Smooth muscle cell (in vitro differentiated cells): Measurements from ENCODE around the gene KIRREL3. TPM values are rescaled to one million over a fixed set of nuclear protein-coding genes. Genes with fewer than 3 reads are reported as not detected.

Source experiments
- DNase-seq: peaks from one replicate; lab custom pipeline; 2025; ENCODE audit not compliant: unreplicated experiment; lab: John Stamatoyannopoulos, UW
- H2AFZ ChIP-seq: fragments of 200-600 bp; sonication (generic); 2 replicates; pipeline ENCODE4 v1.6.0; 2016; ENCODE audit warnings: antibody characterized with exemption, low read depth, mild to moderate bottlenecking
- H3F3A ChIP-seq: fragments of 200-600 bp; sonication (generic); 2 replicates; pipeline ENCODE4 v1.6.0; 2017; ENCODE audit warnings: antibody characterized with exemption, low read depth
- H3K27ac ChIP-seq: fragments of 200-600 bp; sonication (generic); 2 replicates; pipeline ENCODE4 v1.5.1; 2016; ENCODE audit warnings: low read depth, mild to moderate bottlenecking
- H3K27me3 ChIP-seq: fragments of 200-600 bp; sonication (generic); 2 replicates; pipeline ENCODE4 v1.6.1; 2016; ENCODE audit warnings: low read depth, mild to moderate bottlenecking
- H3K36me3 ChIP-seq: fragments of 200-600 bp; sonication (generic); 2 replicates; pipeline ENCODE4 v1.5.1; 2016; ENCODE audit warnings: low read depth
- H3K4me1 ChIP-seq: fragments of 200-600 bp; sonication (generic); 2 replicates; pipeline ENCODE4 v1.5.1; 2016; ENCODE audit warnings: low read depth
- H3K4me2 ChIP-seq: fragments of 200-600 bp; sonication (generic); 2 replicates; pipeline ENCODE4 v1.6.0; 2016; ENCODE audit warnings: mild to moderate bottlenecking
- H3K4me3 ChIP-seq: fragments of 200-600 bp; sonication (generic); 2 replicates; pipeline ENCODE4 v1.5.1; 2016; ENCODE audit warnings: mild to moderate bottlenecking
- H3K79me2 ChIP-seq: fragments of 200-600 bp; sonication (generic); 2 replicates; pipeline ENCODE4 v1.6.0; 2016; ENCODE audit warnings: low read depth, mild to moderate bottlenecking
- H3K9ac ChIP-seq: fragments of 200-600 bp; sonication (generic); 2 replicates; pipeline ENCODE4 v1.6.0; 2016; ENCODE audit warnings: low read depth
- H3K9me3 ChIP-seq: fragments of 200-600 bp; sonication (generic); replicated peaks from 2 replicates; pipeline ENCODE4 v1.5.1; 2016; ENCODE audit warnings: low read depth
- H4K20me1 ChIP-seq: fragments of 200-600 bp; sonication (generic); 2 replicates; pipeline ENCODE4 v1.6.0; 2016; ENCODE audit warnings: low read depth
- WGBS: methylation state at CpG from one replicate; pipeline ENCODE4 v1.1.7; 2016; ENCODE audit warnings: low lambda C conversion rate; 5-methylcytosine and 5-hydroxymethylcytosine counted together
- polyA plus RNA-seq: library from polyadenylated mRNA; unstranded; fragments of >200 nt; fragmentation: Nextera tagmentation; extraction: Ambion mirVana; gene quantifications from 2 replicates; pipeline ENCODE4 v1.2.1, GENCODE V29; 2016
- total RNA-seq: library from RNA; depleted of rRNA; stranded (reverse); fragments of >200 nt; gene quantifications from 2 replicates; pipeline ENCODE4 v1.2.3, GENCODE V29; 2014
- TF ChIP-seq, protein P1 (sequence below): fragments of 200-600 bp; sonication (generic); IDR thresholded peaks from 2 replicates; pipeline ENCODE4 v1.5.1; 2017; ENCODE audit warnings: borderline replicate concordance, mild to moderate bottlenecking, antibody characterized with exemption; ENCODE audit not compliant: insufficient read depth, poor library complexity, severe bottlenecking

Gene KIRREL3
- total and polyA plus RNA-seq, 2 experiments from 2014 or later, result 1.2 TPM; not detected in 1

DNA sequence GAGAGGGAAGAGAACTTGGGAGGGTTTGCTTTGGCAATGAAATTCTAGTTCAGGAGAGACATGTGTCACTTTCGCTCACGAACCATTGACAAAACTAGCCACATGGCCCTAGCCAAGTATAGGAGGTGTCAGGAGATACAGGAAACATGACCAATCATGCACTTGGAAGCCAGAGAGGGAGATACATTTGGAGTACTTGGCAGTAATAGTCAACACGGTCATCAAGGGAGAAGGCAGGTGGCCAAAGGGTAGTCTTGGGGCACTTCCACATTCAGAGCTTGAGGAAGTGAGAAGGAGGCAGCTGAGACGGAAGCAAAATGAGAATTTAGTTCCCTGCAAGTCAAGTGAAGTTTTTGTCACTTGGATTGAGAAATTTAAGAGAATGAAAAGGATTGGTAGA is 26.4 kb upstream of the KIRREL3 start:
- Histone ChIP-seq H3K4me1 (no peaks in the 10 kb centered on the region), H3K27ac (no peak overlapping the region), H3K4me2 (no peak overlapping the region), H4K20me1 (no peaks in the 10 kb centered on the region), H2AFZ (no peak overlapping the region), H3F3A (no peaks in the 10 kb centered on the region), H3K79me2 (no peaks in the 10 kb centered on the region), H3K27me3 (peaks cover 4% of the 10 kb centered on the region), H3K9ac (no peak overlapping the region), H3K4me3 (no peak overlapping the region), H3K9me3 (no peaks in the 10 kb centered on the region), H3K36me3 (no peaks in the 10 kb centered on the region)
- WGBS, result 91% methylated on average over 4 of the region's 4 CpGs
- no peak for DNase-seq
- TF ChIP-seq, protein P1, sequence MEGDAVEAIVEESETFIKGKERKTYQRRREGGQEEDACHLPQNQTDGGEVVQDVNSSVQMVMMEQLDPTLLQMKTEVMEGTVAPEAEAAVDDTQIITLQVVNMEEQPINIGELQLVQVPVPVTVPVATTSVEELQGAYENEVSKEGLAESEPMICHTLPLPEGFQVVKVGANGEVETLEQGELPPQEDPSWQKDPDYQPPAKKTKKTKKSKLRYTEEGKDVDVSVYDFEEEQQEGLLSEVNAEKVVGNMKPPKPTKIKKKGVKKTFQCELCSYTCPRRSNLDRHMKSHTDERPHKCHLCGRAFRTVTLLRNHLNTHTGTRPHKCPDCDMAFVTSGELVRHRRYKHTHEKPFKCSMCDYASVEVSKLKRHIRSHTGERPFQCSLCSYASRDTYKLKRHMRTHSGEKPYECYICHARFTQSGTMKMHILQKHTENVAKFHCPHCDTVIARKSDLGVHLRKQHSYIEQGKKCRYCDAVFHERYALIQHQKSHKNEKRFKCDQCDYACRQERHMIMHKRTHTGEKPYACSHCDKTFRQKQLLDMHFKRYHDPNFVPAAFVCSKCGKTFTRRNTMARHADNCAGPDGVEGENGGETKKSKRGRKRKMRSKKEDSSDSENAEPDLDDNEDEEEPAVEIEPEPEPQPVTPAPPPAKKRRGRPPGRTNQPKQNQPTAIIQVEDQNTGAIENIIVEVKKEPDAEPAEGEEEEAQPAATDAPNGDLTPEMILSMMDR, result no peak

GRCh38 chr11:127023991-127024390 is 23.4 kb upstream of the KIRREL3 start:
- no peak for DNase-seq
- no peak overlapping the region for H3K4me2 ChIP-seq

GRCh38 chr11:127018683-127019279 is 18.2 kb upstream of the KIRREL3 start:
- no peak for DNase-seq
- Histone ChIP-seq H3F3A (no peaks in the 10 kb centered on the region), H3K4me2 (no peak overlapping the region), H3K9ac (no peak overlapping the region), H3K27ac (no peak overlapping the region), H3K27me3 (peaks cover 22% of the 10 kb centered on the region), H3K4me3 (no peak overlapping the region), H3K4me1 (no peaks in the 10 kb centered on the region), H2AFZ (no peak overlapping the region), H3K36me3 (no peaks in the 10 kb centered on the region), H3K79me2 (no peaks in the 10 kb centered on the region), H3K9me3 (no peaks in the 10 kb centered on the region), H4K20me1 (no peaks in the 10 kb centered on the region)
- 96% methylated on average over 8 of the region's 8 CpGs for WGBS
- TF ChIP-seq, protein P1, result no peak

More at GRCh38 chr11:127023991-127024390, 23.4 kb upstream of the KIRREL3 start:
- Histone ChIP-seq H3K27ac (no peak overlapping the region), H4K20me1 (no peaks in the 10 kb centered on the region), H3F3A (no peaks in the 10 kb centered on the region), H3K79me2 (no peaks in the 10 kb centered on the region), H3K9ac (no peak overlapping the region), H3K4me1 (no peaks in the 10 kb centered on the region), H3K27me3 (peaks cover 11% of the 10 kb centered on the region), H3K9me3 (no peaks in the 10 kb centered on the region), H3K36me3 (no peaks in the 10 kb centered on the region), H2AFZ (no peak overlapping the region), H3K4me3 (no peak overlapping the region)
- 56% methylated on average over 2 of the region's 2 CpGs for WGBS
- TF ChIP-seq, protein P1, result no peak

- no peak overlapping the region for H3K9ac ChIP-seq
- 16% methylated on average over 7 of the region's 7 CpGs for WGBS
- H2AFZ ChIP-seq, result no peak overlapping the region
- H3K4me3 ChIP-seq, result no peak overlapping the region
- peaks cover 31% of the 10 kb centered on the region for H3K27me3 ChIP-seq
- no peaks in the 10 kb centered on the region for H4K20me1 ChIP-seq
- no peak for DNase-seq
- no peaks in the 10 kb centered on the region for H3K36me3 ChIP-seq
- no peak overlapping the region for H3K4me2 ChIP-seq
- no peaks in the 10 kb centered on the region for H3K79me2 ChIP-seq
- no peak overlapping the region for H3K27ac ChIP-seq
- H3K4me1 ChIP-seq, result no peaks in the 10 kb centered on the region
- H3K9me3 ChIP-seq, result no peaks in the 10 kb centered on the region
- TF ChIP-seq, protein P1, result peak; percentile 36
- H3F3A ChIP-seq, result no peaks in the 10 kb centered on the region
Observed at GRCh38 chr11:127017482-127017881, 16.9 kb upstream of the KIRREL3 start.
